DND-41 (cell line): ENCODE data around the gene NEK7.
"Not testable (repeated sequence)": the region's sequence is repeated elsewhere in the genome, so short reads cannot be mapped to it uniquely, and the experiment has no call there.

ENCODE experiments used
- ATAC-seq: fragments of 200-7000 bp; cut with Tn5 transposase; 3 replicates; pipeline ENCODE4 v1.9.1; 2021; ENCODE audit warnings: low read depth; ENCODE audit not compliant: insufficient read depth
- DNase-seq: peaks from one replicate; pipeline ENCODE4 v3.0.0-alpha.2; 2020
- H2AFZ ChIP-seq: 2 replicates; pipeline ENCODE4 v1.6.0; 2012; ENCODE audit warnings: low read depth, low read length
- H3K27ac ChIP-seq: 2 replicates; pipeline ENCODE4 v1.5.1; 2012; ENCODE audit warnings: low read length, inconsistent platforms
- H3K27me3 ChIP-seq: fragments of 200-600 bp; sonication (generic); 2 replicates; pipeline ENCODE4 v1.6.0; 2012; ENCODE audit warnings: low read length, mild to moderate bottlenecking, inconsistent platforms; ENCODE audit not compliant: insufficient read depth, poor library complexity
- H3K36me3 ChIP-seq: 2 replicates; pipeline ENCODE4 v1.5.1; 2012; ENCODE audit warnings: low read length, inconsistent platforms; ENCODE audit not compliant: insufficient read depth
- H3K4me1 ChIP-seq: 2 replicates; pipeline ENCODE4 v1.5.1; 2012; ENCODE audit warnings: mild to moderate bottlenecking, low read length; ENCODE audit not compliant: insufficient read depth
- H3K4me2 ChIP-seq: 2 replicates; pipeline ENCODE4 v1.6.0; 2012; ENCODE audit warnings: mild to moderate bottlenecking, moderate library complexity, low read length, inconsistent platforms; ENCODE audit not compliant: insufficient read depth
- H3K4me3 ChIP-seq, 2 experiments: fragments of 200-600 bp in 1 of 2; shearing (Covaris generic) in 1 of 2; 2 replicates each; pipeline ENCODE4 v1.5.1; 2012 to 2016; ENCODE audit warnings: inconsistent platforms in 2 of 2, low read length in 2 of 2, mild to moderate bottlenecking in 2 of 2, low read depth in 1 of 2, moderate library complexity in 1 of 2
- H3K79me2 ChIP-seq: 2 replicates; pipeline ENCODE4 v1.6.0; 2012; ENCODE audit warnings: low read length, inconsistent platforms; ENCODE audit not compliant: insufficient read depth
- H3K9ac ChIP-seq: 2 replicates; pipeline ENCODE4 v1.6.0; 2012; ENCODE audit warnings: low read depth, mild to moderate bottlenecking, inconsistent platforms, low read length, moderate library complexity
- H3K9me3 ChIP-seq: 2 replicates; pipeline ENCODE4 v1.5.1; 2012; ENCODE audit warnings: low read length, moderate library complexity, mild to moderate bottlenecking, inconsistent platforms; ENCODE audit not compliant: insufficient read depth, severe bottlenecking
- H4K20me1 ChIP-seq: 2 replicates; pipeline ENCODE4 v1.6.0; 2012; ENCODE audit warnings: low read length; ENCODE audit not compliant: insufficient read depth
- CTCF ChIP-seq: IDR thresholded peaks from 2 replicates; pipeline ENCODE4 v1.5.1; 2012; ENCODE audit warnings: borderline replicate concordance, low read length, moderate library complexity, mild to moderate bottlenecking; ENCODE audit not compliant: poor library complexity, severe bottlenecking; ENCODE audit errors: extremely low read depth
- EZH2 ChIP-seq: IDR thresholded peaks from 3 replicates; pipeline ENCODE4 v1.6.1; 2012; ENCODE audit warnings: borderline replicate concordance, low read depth, mild to moderate bottlenecking, moderate library complexity, low read length, inconsistent platforms; ENCODE audit not compliant: severe bottlenecking

The NEK7 gene

GRCh38 chr1:198124673-198125072 lies 32.1 kb upstream of the NEK7 start:
- TF ChIP-seq CTCF (no peak), EZH2 (no peak)
- Histone ChIP-seq H2AFZ (no peak overlapping the region), H3K4me3 (no peak overlapping the region), H3K79me2 (no peaks in the 10 kb centered on the region), H3K4me2 (no peak overlapping the region), H4K20me1 (no peaks in the 10 kb centered on the region), H3K27me3 (no peaks in the 10 kb centered on the region), H3K9me3 (peaks cover 3% of the 10 kb centered on the region), H3K4me1 (no peaks in the 10 kb centered on the region), H3K27ac (no peak overlapping the region), H3K36me3 (no peaks in the 10 kb centered on the region), H3K9ac (no peak overlapping the region)
- ATAC-seq, result no peak
- no peak for DNase-seq

- H3K4me3 ChIP-seq, result no peak overlapping the region
- H3K27ac ChIP-seq, result no peak overlapping the region
- TF ChIP-seq EZH2 (no peak), CTCF (no peak)
- H3K4me2 ChIP-seq, result no peak overlapping the region
- no peak for ATAC-seq
- no peaks in the 10 kb centered on the region for H4K20me1 ChIP-seq
- no peak overlapping the region for H2AFZ ChIP-seq
- H3K36me3 ChIP-seq, result no peaks in the 10 kb centered on the region
- no peaks in the 10 kb centered on the region for H3K4me1 ChIP-seq
- no peaks in the 10 kb centered on the region for H3K27me3 ChIP-seq
- H3K9me3 ChIP-seq, result peaks cover 2% of the 10 kb centered on the region
- no peak for DNase-seq
- no peaks in the 10 kb centered on the region for H3K79me2 ChIP-seq
- no peak overlapping the region for H3K9ac ChIP-seq
Observed at GRCh38 chr1:198125995-198126735, 30.6 kb upstream of the NEK7 start.

GRCh38 chr1:198128533-198128932 lies 28.3 kb upstream of the NEK7 start:
- Histone ChIP-seq H3K4me2 (no peak overlapping the region), H3K9ac (no peak overlapping the region), H3K4me1 (no peaks in the 10 kb centered on the region), H2AFZ (no peak overlapping the region), H3K27me3 (no peaks in the 10 kb centered on the region), H3K79me2 (no peaks in the 10 kb centered on the region), H3K4me3 (no peak overlapping the region), H3K36me3 (no peaks in the 10 kb centered on the region), H4K20me1 (no peaks in the 10 kb centered on the region), H3K9me3 (no peaks in the 10 kb centered on the region), H3K27ac (no peak overlapping the region)
- no peak for ATAC-seq
- no peak for DNase-seq
- no peak for TF ChIP-seq CTCF
- TF ChIP-seq EZH2, result no peak

GRCh38 chr1:198130053-198130452 lies 26.7 kb upstream of the NEK7 start:
- not testable (repeated sequence) for H3K4me2 ChIP-seq, H3K9ac ChIP-seq, ATAC-seq, H3K4me3 ChIP-seq, H4K20me1 ChIP-seq, H2AFZ ChIP-seq, H3K36me3 ChIP-seq, H3K9me3 ChIP-seq, H3K79me2 ChIP-seq, H3K4me1 ChIP-seq, H3K27ac ChIP-seq, H3K27me3 ChIP-seq, DNase-seq
